Measurements from ENCODE around the gene ABCA8. TPM values are rescaled to one million over a fixed set of nuclear protein-coding genes. Genes with fewer than 3 reads are reported as not detected.

Gene ABCA8
- total and polyA plus RNA-seq, 5 donors = 41.1 to 93.2 (median 74.3) TPM

GRCh38 chr17:68870161-68870826, 84.9 kb downstream of the ABCA8 start:
- Histone ChIP-seq H3K4me1 (ENCODE audit: control insufficient read depth, insufficient read depth, low read length) (no peaks in the 10 kb centered on the region), H3K4me3 (ENCODE audit: low read length) (no peak overlapping the region), H3K9me3 (ENCODE audit: control insufficient read depth, low read length) (no peaks in the 10 kb centered on the region), H3K27me3 (ENCODE audit: control insufficient read depth, insufficient read depth) (no peaks in the 10 kb centered on the region), H3K27ac (ENCODE audit: low read length) (no peak overlapping the region)
- ATAC-seq (no peak), DNase-seq (no peak)
- 82% methylated on average over 3 of the region's 3 CpGs for WGBS
- intact Hi-C loops (cut with DNase I) = no loop called here

DNA sequence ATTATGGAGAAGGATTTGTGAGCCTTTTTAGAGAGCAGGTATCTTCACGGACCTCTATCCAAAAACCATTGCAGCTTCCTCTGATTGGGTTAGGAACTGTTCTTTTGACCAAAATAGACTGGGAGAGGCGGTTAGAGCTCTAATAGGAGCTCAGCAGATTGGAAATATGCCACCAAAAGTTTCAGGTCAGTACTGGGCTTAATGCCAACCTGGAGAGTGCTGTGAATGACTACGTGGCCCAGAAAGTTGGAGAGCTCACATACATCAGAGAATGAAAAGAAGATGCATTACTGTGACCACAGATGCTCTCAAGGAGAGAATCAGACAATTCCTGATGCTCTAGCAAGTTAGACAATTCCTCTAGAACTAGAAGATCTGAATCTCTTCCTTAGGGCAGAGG, 86.5 kb downstream of the ABCA8 start:
- ATAC-seq (peak; percentile 61 to 68), DNase-seq (no peak)
- H3K9me3 ChIP-seq (ENCODE audit: control insufficient read depth, low read length) = no peaks in the 10 kb centered on the region
- no peaks in the 10 kb centered on the region for H3K4me1 ChIP-seq (ENCODE audit: control insufficient read depth, insufficient read depth, low read length)
- no peak overlapping the region for H3K4me3 ChIP-seq (ENCODE audit: low read length)
- intact Hi-C loops (cut with DNase I) = no loop called here
- H3K27me3 ChIP-seq (ENCODE audit: control insufficient read depth, insufficient read depth) = no peaks in the 10 kb centered on the region
- 25% methylated on average over 3 of the region's 3 CpGs for WGBS
- no peak overlapping the region for H3K27ac ChIP-seq (ENCODE audit: low read length)

- no peak overlapping the region for H3K27ac ChIP-seq (ENCODE audit: low read length)
- intact Hi-C loops (cut with DNase I) = no loop called here
- ATAC-seq (no peak), DNase-seq (no peak)
- WGBS = 47% methylated on average over 7 of the region's 7 CpGs
- no peaks in the 10 kb centered on the region for H3K27me3 ChIP-seq (ENCODE audit: control insufficient read depth, insufficient read depth)
- no peaks in the 10 kb centered on the region for H3K9me3 ChIP-seq (ENCODE audit: control insufficient read depth, low read length)
- no peaks in the 10 kb centered on the region for H3K4me1 ChIP-seq (ENCODE audit: control insufficient read depth, insufficient read depth, low read length)
- H3K4me3 ChIP-seq (ENCODE audit: low read length) = no peak overlapping the region
Measured at GRCh38 chr17:68867759-68868516, 87.3 kb downstream of the ABCA8 start.

DNA sequence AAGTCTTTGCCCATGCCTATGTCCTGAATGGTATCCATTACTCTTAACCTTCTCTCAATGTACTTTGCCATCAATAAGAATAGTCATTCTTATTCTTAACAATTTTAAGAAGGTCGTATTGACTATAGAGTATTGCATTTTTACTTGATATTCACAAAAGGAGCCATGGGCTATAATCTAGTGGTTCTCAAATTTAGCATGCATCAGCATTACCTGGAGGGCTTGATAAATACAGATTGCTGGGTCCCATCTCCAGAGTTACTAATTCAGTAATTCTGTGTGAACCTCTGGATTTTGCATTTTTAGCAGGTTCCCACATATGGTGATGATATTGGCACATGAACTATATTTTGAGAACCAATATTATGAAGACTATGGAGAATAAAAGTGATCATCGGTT, 89.6 kb downstream of the ABCA8 start:
- intact Hi-C loops (cut with DNase I) = no loop called here
- no peak overlapping the region for H3K4me3 ChIP-seq (ENCODE audit: low read length)
- H3K4me1 ChIP-seq (ENCODE audit: control insufficient read depth, insufficient read depth, low read length) = peaks cover 2% of the 10 kb centered on the region
- H3K9me3 ChIP-seq (ENCODE audit: control insufficient read depth, low read length) = no peaks in the 10 kb centered on the region
- H3K27me3 ChIP-seq (ENCODE audit: control insufficient read depth, insufficient read depth) = no peaks in the 10 kb centered on the region
- no peak for DNase-seq
- whole genome bisulfite sequencing = 89% methylated on average over 2 of the region's 2 CpGs
- H3K27ac ChIP-seq (ENCODE audit: low read length) = no peak overlapping the region
- ATAC-seq = no peak

GRCh38 chr17:68863091-68863652, 92.0 kb downstream of the ABCA8 start:
- intact Hi-C loops (cut with DNase I) = no loop called here
- 97% methylated on average over 1 of the region's 1 CpG for whole genome bisulfite sequencing
- no peaks in the 10 kb centered on the region for H3K27me3 ChIP-seq (ENCODE audit: control insufficient read depth, insufficient read depth)
- no peaks in the 10 kb centered on the region for H3K9me3 ChIP-seq (ENCODE audit: control insufficient read depth, low read length)
- no peak for ATAC-seq
- no peak overlapping the region for H3K27ac ChIP-seq (ENCODE audit: low read length)
- DNase-seq = no peak
- H3K4me3 ChIP-seq (ENCODE audit: low read length) = no peak overlapping the region
- peaks cover 2% of the 10 kb centered on the region for H3K4me1 ChIP-seq (ENCODE audit: control insufficient read depth, insufficient read depth, low read length)

- H3K4me1 ChIP-seq (ENCODE audit: control insufficient read depth, insufficient read depth, low read length) = peaks cover 2% of the 10 kb centered on the region
- no peaks in the 10 kb centered on the region for H3K27me3 ChIP-seq (ENCODE audit: control insufficient read depth, insufficient read depth)
- WGBS = 14% methylated on average over 1 of the region's 1 CpG
- no peaks in the 10 kb centered on the region for H3K9me3 ChIP-seq (ENCODE audit: control insufficient read depth, low read length)
- ATAC-seq (peak in 1 of 2 donors; percentile 57), DNase-seq (no peak)
- intact Hi-C loops (cut with DNase I) = no loop called here
- no peak overlapping the region for H3K4me3 ChIP-seq (ENCODE audit: low read length)
- H3K27ac ChIP-seq (ENCODE audit: low read length) = no peak overlapping the region
Measured at GRCh38 chr17:68861602-68862001, 93.6 kb downstream of the ABCA8 start.

- ATAC-seq = no peak
- no peak for DNase-seq
- no peak overlapping the region for H3K27ac ChIP-seq (ENCODE audit: low read length)
- no peaks in the 10 kb centered on the region for H3K9me3 ChIP-seq (ENCODE audit: control insufficient read depth, low read length)
- H3K4me3 ChIP-seq (ENCODE audit: low read length) = no peak overlapping the region
- peaks cover 2% of the 10 kb centered on the region for H3K4me1 ChIP-seq (ENCODE audit: control insufficient read depth, insufficient read depth, low read length)
- H3K27me3 ChIP-seq (ENCODE audit: control insufficient read depth, insufficient read depth) = no peaks in the 10 kb centered on the region
- WGBS = 49% methylated on average over 2 of the region's 2 CpGs
- intact Hi-C loops (cut with DNase I) = no loop called here
Measured at GRCh38 chr17:68860941-68861340, 94.3 kb downstream of the ABCA8 start.

GRCh38 chr17:68854452-68854851, 100.7 kb downstream of the ABCA8 start:
- no peak for DNase-seq
- intact Hi-C loops (cut with DNase I) = no loop called here

GRCh38 chr17:68853439-68853838, 101.8 kb downstream of the ABCA8 start:
- no peak overlapping the region for H3K27ac ChIP-seq (ENCODE audit: low read length)
- H3K4me1 ChIP-seq (ENCODE audit: control insufficient read depth, insufficient read depth, low read length) = no peaks in the 10 kb centered on the region
- 64% methylated on average over 4 of the region's 4 CpGs for WGBS
- ATAC-seq (no peak), DNase-seq (no peak)
- no peak overlapping the region for H3K4me3 ChIP-seq (ENCODE audit: low read length)
- intact Hi-C loops (cut with DNase I) = no loop called here
- H3K27me3 ChIP-seq (ENCODE audit: control insufficient read depth, insufficient read depth) = no peaks in the 10 kb centered on the region
- H3K9me3 ChIP-seq (ENCODE audit: control insufficient read depth, low read length) = no peaks in the 10 kb centered on the region

More at GRCh38 chr17:68854452-68854851, 100.7 kb downstream of the ABCA8 start:
- 61% methylated on average over 1 of the region's 1 CpG for WGBS
- Histone ChIP-seq H3K27ac (ENCODE audit: low read length) (no peak overlapping the region), H3K9me3 (ENCODE audit: control insufficient read depth, low read length) (no peaks in the 10 kb centered on the region), H3K27me3 (ENCODE audit: control insufficient read depth, insufficient read depth) (no peaks in the 10 kb centered on the region), H3K4me3 (ENCODE audit: low read length) (no peak overlapping the region), H3K4me1 (ENCODE audit: control insufficient read depth, insufficient read depth, low read length) (no peaks in the 10 kb centered on the region)
- peak in 1 of 2 donors; percentile 85 for ATAC-seq

- WGBS = 82% methylated on average over 5 of the region's 5 CpGs
- no peaks in the 10 kb centered on the region for H3K27me3 ChIP-seq (ENCODE audit: control insufficient read depth, insufficient read depth)
- no peak overlapping the region for H3K4me3 ChIP-seq (ENCODE audit: low read length)
- intact Hi-C loops (cut with DNase I) = no loop called here
- H3K9me3 ChIP-seq (ENCODE audit: control insufficient read depth, low read length) = no peaks in the 10 kb centered on the region
- H3K27ac ChIP-seq (ENCODE audit: low read length) = no peak overlapping the region
- no peaks in the 10 kb centered on the region for H3K4me1 ChIP-seq (ENCODE audit: control insufficient read depth, insufficient read depth, low read length)
- DNase-seq = no peak
- no peak for ATAC-seq
Measured at GRCh38 chr17:68853036-68853435, 102.2 kb downstream of the ABCA8 start.

- Histone ChIP-seq H3K4me3 (ENCODE audit: low read length) (no peak overlapping the region), H3K4me1 (ENCODE audit: control insufficient read depth, insufficient read depth, low read length) (no peaks in the 10 kb centered on the region), H3K27me3 (ENCODE audit: control insufficient read depth, insufficient read depth) (no peaks in the 10 kb centered on the region), H3K27ac (ENCODE audit: low read length) (no peak overlapping the region), H3K9me3 (ENCODE audit: control insufficient read depth, low read length) (no peaks in the 10 kb centered on the region)
- ATAC-seq = no peak
- no peak for DNase-seq
- intact Hi-C loops (cut with DNase I) = no loop called here
- WGBS = 66% methylated on average over 1 of the region's 1 CpG
Measured at GRCh38 chr17:68851890-68852289, 103.3 kb downstream of the ABCA8 start.
